A549 (cell line): Measurements from ENCODE around the gene VPS41. TPM values are rescaled to one million over a fixed set of nuclear protein-coding genes. Genes with fewer than 3 reads are reported as not detected.

Experiments used
- ATAC-seq, 2 experiments: fragments of 200-7000 bp in 1 of 2; fragments of >200 bp in 1 of 2; cut with Nextera tagmentation in 1 of 2; cut with Tn5 transposase in 1 of 2; 3 replicates each; pipeline versions ENCODE4 v1.8.0 to v1.9.1; 2018 to 2020; ENCODE audit warnings: mild to moderate bottlenecking in 1 of 2, moderate library complexity in 1 of 2
- CTCF ChIA-PET: fragments of 300-600 bp; sonication (Branson Sonifier 250); formaldehyde crosslinking; extraction: SDS; loops from one replicate; lab custom pipeline; 2021; ENCODE audit warnings: antibody characterized with exemption, inconsistent platforms; lab: Yijun Ruan, JAX
- POLR2A ChIA-PET: fragments of 350-600 bp; formaldehyde crosslinking; extraction: SDS; loops from one replicate; lab custom pipeline; 2021; ENCODE audit warnings: antibody characterized with exemption, inconsistent platforms; lab: Yijun Ruan, JAX
- DNase-seq, 2 experiments: peaks; one replicate each; pipeline versions ENCODE4 v3.0.0 to v3.0.0-alpha.2; 2011 to 2016; ENCODE audit warnings: low read depth in 1 of 2, low spot score in 1 of 2
- FAIRE-seq: peaks from 2 replicates; lab custom pipeline; 2011; peaks lifted over from hg19 to GRCh38; lab: Jason Lieb, UNC
- H3K27ac ChIP-seq, 2 experiments: fragments of >200 bp; sonication (Bioruptor Twin); formaldehyde crosslinking; 3 replicates each; pipeline ENCODE4 v1.5.1; 2016 to 2017
- H3K4me1 ChIP-seq: fragments of >200 bp; sonication (Bioruptor Twin); formaldehyde crosslinking; 3 replicates; pipeline ENCODE4 v1.6.1; 2016
- H3K4me2 ChIP-seq: fragments of >200 bp; sonication (Bioruptor Twin); formaldehyde crosslinking; 3 replicates; pipeline ENCODE4 v1.6.1; 2016
- H3K4me3 ChIP-seq: fragments of >200 bp; sonication (Bioruptor Twin); formaldehyde crosslinking; 3 replicates; pipeline ENCODE4 v1.5.1; 2016
- H3K9me3 ChIP-seq: fragments of >200 bp; sonication (Bioruptor Twin); formaldehyde crosslinking; 3 replicates; pipeline ENCODE4 v1.6.1; 2016
- CBX2 ChIP-seq: fragments of 200-600 bp; sonication (generic); IDR thresholded peaks from 2 replicates; pipeline ENCODE4 v1.6.1; 2016; ENCODE audit warnings: low read depth, mild to moderate bottlenecking, borderline replicate concordance
- CBX8 ChIP-seq: fragments of 200-600 bp; sonication (generic); IDR thresholded peaks from 2 replicates; pipeline ENCODE4 v1.6.1; 2016
- CEBPB ChIP-seq, 2 experiments: fragments of >200 bp in 1 of 2; sonication (Bioruptor Twin) in 1 of 2; formaldehyde crosslinking in 1 of 2; IDR thresholded peaks; 2 replicates each; pipeline ENCODE4 v1.6.1; 2012 to 2016
- CHD2 ChIP-seq: fragments of 150-350 bp; IDR thresholded peaks from 2 replicates; pipeline ENCODE4 v1.6.1; 2014; ENCODE audit warnings: low read length; ENCODE audit not compliant: partially characterized antibody
- EHF ChIP-seq: fragments of 250-450 bp; sonication (Bioruptor Pico); IDR thresholded peaks from 2 replicates; pipeline ENCODE4 v1.5.0; 2020; ENCODE audit warnings: mild to moderate bottlenecking
- EP300 ChIP-seq, 2 experiments: fragments of >200 bp; sonication (Bioruptor Twin); formaldehyde crosslinking; IDR thresholded peaks; 2 replicates in 1 of 2; 3 replicates in 1 of 2; pipeline ENCODE4 v1.6.1; 2016 to 2017
- HOXB13 ChIP-seq: fragments of 250-450 bp; sonication (Bioruptor Pico); IDR thresholded peaks from 2 replicates; pipeline ENCODE4 v1.5.0; 2020; ENCODE audit warnings: low read depth, mild to moderate bottlenecking, moderate library complexity
- HOXB5 ChIP-seq: fragments of 250-450 bp; sonication (Bioruptor Pico); IDR thresholded peaks from 2 replicates; pipeline ENCODE4 v1.5.0; 2020; ENCODE audit warnings: mild to moderate bottlenecking, moderate library complexity
- JUNB ChIP-seq: fragments of >200 bp; sonication (Bioruptor Twin); formaldehyde crosslinking; IDR thresholded peaks from 2 replicates; pipeline ENCODE4 v1.6.1; 2016
- PHF8 ChIP-seq: fragments of 200-600 bp; sonication (generic); IDR thresholded peaks from 2 replicates; pipeline ENCODE4 v1.6.1; 2016; ENCODE audit warnings: low read depth, mild to moderate bottlenecking, antibody characterized with exemption, moderate library complexity, borderline replicate concordance
- POLR2A ChIP-seq: IDR thresholded peaks from 2 replicates; pipeline ENCODE4 v1.6.1; 2012; ENCODE audit warnings: mild to moderate bottlenecking, low read length
- POLR2AphosphoS2 ChIP-seq: conservative IDR thresholded peaks from 2 replicates; pipeline ENCODE4 v1.6.1; 2012; ENCODE audit warnings: low read length, improper control_type of control experiment, inconsistent platforms
- RAD21 ChIP-seq, 2 experiments: fragments of >200 bp in 1 of 2; sonication (Bioruptor Twin) in 1 of 2; formaldehyde crosslinking in 1 of 2; IDR thresholded peaks in 1 of 2; conservative IDR thresholded peaks in 1 of 2; 2 replicates in 1 of 2; 3 replicates in 1 of 2; pipeline ENCODE4 v1.6.1; 2012 to 2018; ENCODE audit warnings: inconsistent platforms in 1 of 2
- RFX5 ChIP-seq: fragments of 450-650 bp; IDR thresholded peaks from 2 replicates; pipeline ENCODE4 v1.7.1; 2014; ENCODE audit warnings: antibody characterized with exemption, mild to moderate bottlenecking, moderate library complexity
- SMC3 ChIP-seq: fragments of >200 bp; sonication (Bioruptor Twin); formaldehyde crosslinking; IDR thresholded peaks from 3 replicates; pipeline ENCODE4 v1.6.1; 2018; ENCODE audit warnings: inconsistent platforms
- TFCP2L1 ChIP-seq: fragments of 250-450 bp; sonication (Bioruptor Pico); IDR thresholded peaks from 2 replicates; pipeline ENCODE4 v1.5.0; 2021; ENCODE audit warnings: mild to moderate bottlenecking
- TP53 ChIP-seq: fragments of 250-450 bp; sonication (Bioruptor Pico); IDR thresholded peaks from 2 replicates; pipeline ENCODE4 v1.5.0; 2021; ENCODE audit warnings: mild to moderate bottlenecking, moderate library complexity
- ZSCAN20 ChIP-seq: fragments of 250-450 bp; sonication (Bioruptor Pico); IDR thresholded peaks from 2 replicates; pipeline ENCODE4 v1.8.0; 2022; ENCODE audit warnings: mild to moderate bottlenecking, moderate library complexity
- WGBS: methylation state at CpG from one replicate; pipeline ENCODE4 v1.1.6; 2017; ENCODE audit errors: missing lambda C conversion rate; 5-methylcytosine and 5-hydroxymethylcytosine counted together
- polyA plus RNA-seq, 4 experiments: library from polyadenylated mRNA; depleted of rRNA in 3 of 4; stranded (reverse); fragments of >200 nt; fragmentation: RNase III in 1 of 4; extraction: RNeasy Plus Mini Kit Qiagen cat#74134 plus additional on column Dnase treatment in 1 of 4; gene quantifications; 2 replicates in 3 of 4; 3 replicates in 1 of 4; pipeline ENCODE4 v1.2.3, GENCODE V29; 2011 to 2017
- TF ChIP-seq, protein P1 (sequence below): IDR thresholded peaks from 2 replicates; pipeline ENCODE4 v1.6.1; 2012
- TF ChIP-seq, protein P2 (sequence below): fragments of 150-350 bp; IDR thresholded peaks from 2 replicates; pipeline ENCODE4 v1.6.1; 2014; ENCODE audit warnings: low read depth, mild to moderate bottlenecking, low read length
- TF ChIP-seq, protein P3 (sequence below): fragments of 250-450 bp; sonication (Bioruptor Pico); IDR thresholded peaks from 2 replicates; pipeline ENCODE4 v1.5.0; 2020; ENCODE audit warnings: low read depth, mild to moderate bottlenecking, moderate library complexity

The VPS41 gene
- polyA plus RNA-seq, 2 of the 4 experiments (the other 2 are of a cell fraction): 24.6 to 59.9 TPM

DNA sequence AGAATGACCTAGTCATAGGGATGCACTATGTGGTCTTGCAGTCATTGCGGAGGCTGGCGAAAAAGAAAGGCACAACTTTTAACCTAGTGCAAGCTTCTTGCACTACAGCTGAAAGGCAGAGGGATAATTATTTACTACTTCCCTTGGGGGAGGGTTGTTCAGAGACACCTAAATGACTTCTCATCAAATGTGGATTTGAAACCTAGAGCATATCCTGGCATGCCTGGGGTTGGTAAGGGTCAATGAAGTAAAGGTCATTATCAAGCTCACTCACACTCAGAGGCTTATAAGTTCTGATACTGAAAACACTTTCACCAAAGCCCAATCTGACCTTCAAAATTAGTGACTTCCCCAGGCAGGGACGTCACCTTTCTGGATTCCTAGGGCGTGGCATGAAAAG, 168.9 kb downstream of the VPS41 start:
- ATAC-seq (no peak), DNase-seq (no peak), FAIRE-seq (no peak)
- H3K4me1 ChIP-seq: no peaks in the 10 kb centered on the region
- CTCF ChIA-PET: interaction anchor here (0.8 kb wide), 1 partner anchor 8 kb away, joined by 3 read pairs; no protein-coding TSS in a partner anchor
- H3K27ac ChIP-seq: no peak overlapping the region
- WGBS: 87% methylated on average over 4 of the region's 4 CpGs
- no peaks in the 10 kb centered on the region for H3K9me3 ChIP-seq
- POLR2A ChIA-PET: no interaction called here
- H3K4me2 ChIP-seq: no peak overlapping the region
- no peak overlapping the region for H3K4me3 ChIP-seq
- TF ChIP-seq, protein P1, sequence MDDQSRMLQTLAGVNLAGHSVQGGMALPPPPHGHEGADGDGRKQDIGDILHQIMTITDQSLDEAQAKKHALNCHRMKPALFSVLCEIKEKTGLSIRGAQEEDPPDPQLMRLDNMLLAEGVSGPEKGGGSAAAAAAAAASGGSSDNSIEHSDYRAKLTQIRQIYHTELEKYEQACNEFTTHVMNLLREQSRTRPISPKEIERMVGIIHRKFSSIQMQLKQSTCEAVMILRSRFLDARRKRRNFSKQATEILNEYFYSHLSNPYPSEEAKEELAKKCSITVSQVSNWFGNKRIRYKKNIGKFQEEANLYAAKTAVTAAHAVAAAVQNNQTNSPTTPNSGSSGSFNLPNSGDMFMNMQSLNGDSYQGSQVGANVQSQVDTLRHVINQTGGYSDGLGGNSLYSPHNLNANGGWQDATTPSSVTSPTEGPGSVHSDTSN: no peak
- TF ChIP-seq, protein P2, sequence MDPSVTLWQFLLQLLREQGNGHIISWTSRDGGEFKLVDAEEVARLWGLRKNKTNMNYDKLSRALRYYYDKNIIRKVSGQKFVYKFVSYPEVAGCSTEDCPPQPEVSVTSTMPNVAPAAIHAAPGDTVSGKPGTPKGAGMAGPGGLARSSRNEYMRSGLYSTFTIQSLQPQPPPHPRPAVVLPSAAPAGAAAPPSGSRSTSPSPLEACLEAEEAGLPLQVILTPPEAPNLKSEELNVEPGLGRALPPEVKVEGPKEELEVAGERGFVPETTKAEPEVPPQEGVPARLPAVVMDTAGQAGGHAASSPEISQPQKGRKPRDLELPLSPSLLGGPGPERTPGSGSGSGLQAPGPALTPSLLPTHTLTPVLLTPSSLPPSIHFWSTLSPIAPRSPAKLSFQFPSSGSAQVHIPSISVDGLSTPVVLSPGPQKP: no peak
- TF ChIP-seq CBX2: no peak
- no peak for TF ChIP-seq SMC3
- TF ChIP-seq ZSCAN20: no peak
- TF ChIP-seq TP53 (CRISPR knock-in tag): no peak
- TF ChIP-seq HOXB13: no peak
- TF ChIP-seq RFX5: no peak
- TF ChIP-seq RAD21 (conservative IDR thresholded peaks at IDR 0.05 in 1 of 2, IDR thresholded peaks at IDR 0.05 in 1 of 2): no peak
- no peak for TF ChIP-seq EP300 (IDR thresholded peaks at IDR 0.05)
- no peak for TF ChIP-seq JUNB
- TF ChIP-seq, all 56 proteins: peak for 0

DNA sequence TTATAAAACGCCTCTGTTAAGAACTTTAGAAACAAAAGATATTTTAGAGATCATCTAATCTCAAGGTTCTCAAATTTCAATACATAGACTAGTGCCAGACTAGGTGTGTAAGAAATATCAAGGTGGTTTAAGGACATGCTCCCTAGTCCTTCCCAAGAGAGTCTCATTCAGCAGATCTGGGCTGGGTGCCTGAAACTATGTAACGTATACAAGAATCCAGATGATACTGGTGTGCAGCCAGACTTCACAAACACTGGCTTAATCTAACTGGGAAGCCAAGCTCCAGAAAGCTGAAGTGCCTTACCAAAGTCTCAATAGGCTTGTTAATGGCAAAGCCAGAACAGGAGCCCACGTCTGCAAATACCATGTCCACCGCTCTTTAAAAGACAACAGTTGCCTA, 172.9 kb downstream of the VPS41 start:
- ChIA-PET POLR2A (interaction anchor here (0.6 kb wide), 1 partner anchor 83 kb away, joined by 3 read pairs; no protein-coding TSS in a partner anchor), CTCF (no interaction called here)
- TF ChIP-seq TFCP2L1 (no peak), CBX8 (no peak), HOXB5 (no peak), POLR2AphosphoS2 (no peak), EP300 (IDR thresholded peaks at IDR 0.05) (no peak), CEBPB (IDR thresholded peaks at IDR 0.05) (no peak), EHF (CRISPR knock-in tag) (no peak), POLR2A (no peak)
- DNase-seq (no peak), FAIRE-seq (no peak), ATAC-seq (no peak)
- H3K4me1 ChIP-seq: no peaks in the 10 kb centered on the region
- 87% methylated on average over 4 of the region's 4 CpGs for WGBS
- H3K27ac ChIP-seq: no peak overlapping the region
- no peaks in the 10 kb centered on the region for H3K9me3 ChIP-seq
- no peak overlapping the region for H3K4me3 ChIP-seq
- no peak overlapping the region for H3K4me2 ChIP-seq

DNA sequence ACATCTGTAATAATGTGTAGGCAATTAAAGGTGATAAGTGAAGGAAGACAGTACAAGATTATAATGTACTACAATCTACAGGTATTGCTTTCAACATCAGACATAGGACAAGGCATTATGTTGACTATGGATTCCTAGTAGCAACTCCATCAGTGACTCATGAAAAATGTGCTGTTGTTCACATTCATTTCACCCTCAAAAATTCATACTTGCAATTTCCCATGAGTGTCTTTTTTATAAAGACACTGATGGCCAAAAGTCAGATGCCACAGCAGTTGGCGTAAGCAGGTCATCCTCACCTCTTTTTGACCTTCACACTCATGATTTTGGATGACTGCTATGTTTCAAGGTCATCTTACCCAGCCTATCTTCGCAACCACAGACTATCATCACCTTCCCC, 177.8 kb downstream of the VPS41 start:
- 94% methylated on average over 2 of the region's 2 CpGs for WGBS
- CTCF ChIA-PET: no interaction called here
- no peak for TF ChIP-seq CHD2
- TF ChIP-seq, protein P3, sequence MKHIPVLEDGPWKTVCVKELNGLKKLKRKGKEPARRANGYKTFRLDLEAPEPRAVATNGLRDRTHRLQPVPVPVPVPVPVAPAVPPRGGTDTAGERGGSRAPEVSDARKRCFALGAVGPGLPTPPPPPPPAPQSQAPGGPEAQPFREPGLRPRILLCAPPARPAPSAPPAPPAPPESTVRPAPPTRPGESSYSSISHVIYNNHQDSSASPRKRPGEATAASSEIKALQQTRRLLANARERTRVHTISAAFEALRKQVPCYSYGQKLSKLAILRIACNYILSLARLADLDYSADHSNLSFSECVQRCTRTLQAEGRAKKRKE: no peak
- TF ChIP-seq TP53 (CRISPR knock-in tag): no peak
- TF ChIP-seq TFCP2L1: no peak
- no peak for TF ChIP-seq PHF8
- Histone ChIP-seq H3K9me3 (no peaks in the 10 kb centered on the region), H3K4me2 (no peak overlapping the region), H3K4me3 (no peak overlapping the region), H3K4me1 (no peaks in the 10 kb centered on the region), H3K27ac (no peak overlapping the region)
- FAIRE-seq (no peak), ATAC-seq (no peak), DNase-seq (no peak)
- POLR2A ChIA-PET: no interaction called here
